HepG2 (cell line): ENCODE measurements around the gene SPDYE16. TPM values are rescaled to one million over a fixed set of nuclear protein-coding genes. Genes with fewer than 3 reads are reported as not detected.
A peak's percentile ranks its signal among the peaks of the same experiment; 100 is the strongest.

ENCODE experiments used
- ATM ChIP-seq: fragments of 450-650 bp; IDR thresholded peaks from 2 replicates; pipeline ENCODE4 v1.7.1; 2017; ENCODE audit warnings: mild to moderate bottlenecking, borderline replicate concordance
- EHMT2 ChIP-seq: fragments of 200-600 bp; sonication (generic); IDR thresholded peaks from 2 replicates; pipeline ENCODE4 v1.7.0; 2017; ENCODE audit warnings: antibody characterized with exemption, low read depth, low read length, borderline replicate concordance
- HOXA7 ChIP-seq: sonication (generic); formaldehyde crosslinking; IDR thresholded peaks from 2 replicates; pipeline ENCODE4 v1.8.1; 2022; ENCODE audit warnings: mild to moderate bottlenecking, missing genetic modification reagents, moderate library complexity
- MIXL1 ChIP-seq: IDR thresholded peaks from 2 replicates; pipeline ENCODE4 v1.6.1; 2016
- MTA3 ChIP-seq: sonication (generic); formaldehyde crosslinking; IDR thresholded peaks from 2 replicates; pipeline ENCODE4 v1.4.0; 2020; ENCODE audit warnings: missing genetic modification reagents
- NCOA1 ChIP-seq: sonication (generic); formaldehyde crosslinking; IDR thresholded peaks from 2 replicates; pipeline ENCODE4 v1.9.0; 2021; ENCODE audit warnings: missing genetic modification reagents
- NR1H2 ChIP-seq: sonication (generic); formaldehyde crosslinking; IDR thresholded peaks from 2 replicates; pipeline ENCODE4 v1.8.1; 2022; ENCODE audit warnings: low read depth, missing genetic modification reagents, borderline replicate concordance
- RBAK ChIP-seq: sonication (generic); formaldehyde crosslinking; IDR thresholded peaks from 2 replicates; pipeline ENCODE4 v1.5.1; 2020; ENCODE audit warnings: mild to moderate bottlenecking, missing genetic modification reagents
- SP140L ChIP-seq: sonication (generic); formaldehyde crosslinking; IDR thresholded peaks from 2 replicates; pipeline ENCODE4 v1.4.0; 2020; ENCODE audit warnings: missing genetic modification reagents, borderline replicate concordance
- TEAD3 ChIP-seq: optimal IDR thresholded peaks from 2 replicates; pipeline ENCODE3; 2016; ENCODE audit warnings: borderline replicate concordance
- ZBTB1 ChIP-seq: sonication (generic); formaldehyde crosslinking; IDR thresholded peaks from 2 replicates; pipeline ENCODE4 v1.4.0; 2020; ENCODE audit warnings: missing genetic modification reagents, borderline replicate concordance
- ZBTB7A ChIP-seq: sonication (generic); formaldehyde crosslinking; IDR thresholded peaks from 2 replicates; pipeline ENCODE4 v1.8.0; 2022; ENCODE audit warnings: mild to moderate bottlenecking, missing genetic modification reagents
- ZBTB7B ChIP-seq: sonication (generic); formaldehyde crosslinking; IDR thresholded peaks from 2 replicates; pipeline ENCODE4 v1.4.0; 2020; ENCODE audit warnings: missing genetic modification reagents
- ZFX ChIP-seq: sonication (generic); formaldehyde crosslinking; IDR thresholded peaks from 2 replicates; pipeline ENCODE4 v1.4.0; 2020; ENCODE audit warnings: mild to moderate bottlenecking, low read depth, missing genetic modification reagents, moderate library complexity
- ZNF180 ChIP-seq: sonication (generic); formaldehyde crosslinking; IDR thresholded peaks from 2 replicates; pipeline ENCODE4 v1.4.0; 2020; ENCODE audit warnings: low read depth, missing genetic modification reagents, borderline replicate concordance
- ZNF329 ChIP-seq: sonication (generic); formaldehyde crosslinking; IDR thresholded peaks from 2 replicates; pipeline ENCODE4 v1.9.0; 2021; ENCODE audit warnings: low read depth, mild to moderate bottlenecking, missing genetic modification reagents
- ZNF501 ChIP-seq: sonication (generic); formaldehyde crosslinking; IDR thresholded peaks from 2 replicates; pipeline ENCODE4 v1.5.1; 2020; ENCODE audit warnings: mild to moderate bottlenecking, moderate library complexity, missing genetic modification reagents
- ZNF564 ChIP-seq: sonication (generic); formaldehyde crosslinking; IDR thresholded peaks from 2 replicates; pipeline ENCODE4 v1.8.1; 2023; ENCODE audit warnings: mild to moderate bottlenecking, missing genetic modification reagents
- ZNF629 ChIP-seq: sonication (generic); formaldehyde crosslinking; conservative IDR thresholded peaks from 2 replicates; pipeline ENCODE4 v1.5.0; 2020; ENCODE audit warnings: missing genetic modification reagents
- ZNF879 ChIP-seq: sonication (generic); formaldehyde crosslinking; IDR thresholded peaks from 2 replicates; pipeline ENCODE4 v1.8.1; 2023; ENCODE audit warnings: missing genetic modification reagents
- ZSCAN12 ChIP-seq: sonication (generic); formaldehyde crosslinking; IDR thresholded peaks from 2 replicates; pipeline ENCODE4 v1.9.0; 2021; ENCODE audit warnings: mild to moderate bottlenecking, missing genetic modification reagents
- polyA plus RNA-seq, 8 experiments: library from polyadenylated mRNA; depleted of rRNA in 3 of 8; stranded (reverse) in 7 of 8; unstranded in 1 of 8; fragments of >200 nt; fragmentation: Illumina TruSeq in 4 of 8; extraction: Trizol in 4 of 8; gene quantifications; 2 replicates each; pipeline versions ENCODE4 v1.2.1 to v1.2.3, GENCODE V29; 2011 to 2016; ENCODE audit warnings: low read depth in 4 of 8, missing spikeins in 1 of 8, mixed read lengths in 1 of 8; ENCODE audit not compliant: insufficient read depth in 1 of 8
- total RNA-seq, 5 experiments: library from RNA; depleted of rRNA; stranded (reverse); fragments of >200 nt; fragmentation: Illumina TruSeq; extraction: Trizol; gene quantifications; 2 replicates each; pipeline ENCODE4 v1.2.3, GENCODE V29; 2016; ENCODE audit warnings: low read depth in 1 of 5
- TF ChIP-seq, protein P1 (sequence below): IDR thresholded peaks from 2 replicates; pipeline ENCODE4 v1.6.1; 2016; ENCODE audit warnings: missing compliant biosample characterization, missing genetic modification reagents, borderline replicate concordance
- TF ChIP-seq, protein P2 (sequence below): sonication (generic); formaldehyde crosslinking; IDR thresholded peaks from 2 replicates; pipeline ENCODE4 v1.4.0; 2020; ENCODE audit warnings: missing genetic modification reagents, borderline replicate concordance
- TF ChIP-seq, protein P3 (sequence below): sonication (generic); formaldehyde crosslinking; IDR thresholded peaks from 2 replicates; pipeline ENCODE4 v1.9.0; 2022; ENCODE audit warnings: missing genetic modification reagents, mild to moderate bottlenecking, borderline replicate concordance
- TF ChIP-seq, protein P4 (sequence below): conservative IDR thresholded peaks from 2 replicates; pipeline ENCODE4 v1.6.1; 2018; ENCODE audit warnings: missing genetic modification reagents

SPDYE16 gene
- total and polyA plus RNA-seq, 2 of the 13 experiments (the other 11 are each of a cell fraction or from before 2014, with no cell fraction given), result 0.11 TPM; not detected in 1

DNA sequence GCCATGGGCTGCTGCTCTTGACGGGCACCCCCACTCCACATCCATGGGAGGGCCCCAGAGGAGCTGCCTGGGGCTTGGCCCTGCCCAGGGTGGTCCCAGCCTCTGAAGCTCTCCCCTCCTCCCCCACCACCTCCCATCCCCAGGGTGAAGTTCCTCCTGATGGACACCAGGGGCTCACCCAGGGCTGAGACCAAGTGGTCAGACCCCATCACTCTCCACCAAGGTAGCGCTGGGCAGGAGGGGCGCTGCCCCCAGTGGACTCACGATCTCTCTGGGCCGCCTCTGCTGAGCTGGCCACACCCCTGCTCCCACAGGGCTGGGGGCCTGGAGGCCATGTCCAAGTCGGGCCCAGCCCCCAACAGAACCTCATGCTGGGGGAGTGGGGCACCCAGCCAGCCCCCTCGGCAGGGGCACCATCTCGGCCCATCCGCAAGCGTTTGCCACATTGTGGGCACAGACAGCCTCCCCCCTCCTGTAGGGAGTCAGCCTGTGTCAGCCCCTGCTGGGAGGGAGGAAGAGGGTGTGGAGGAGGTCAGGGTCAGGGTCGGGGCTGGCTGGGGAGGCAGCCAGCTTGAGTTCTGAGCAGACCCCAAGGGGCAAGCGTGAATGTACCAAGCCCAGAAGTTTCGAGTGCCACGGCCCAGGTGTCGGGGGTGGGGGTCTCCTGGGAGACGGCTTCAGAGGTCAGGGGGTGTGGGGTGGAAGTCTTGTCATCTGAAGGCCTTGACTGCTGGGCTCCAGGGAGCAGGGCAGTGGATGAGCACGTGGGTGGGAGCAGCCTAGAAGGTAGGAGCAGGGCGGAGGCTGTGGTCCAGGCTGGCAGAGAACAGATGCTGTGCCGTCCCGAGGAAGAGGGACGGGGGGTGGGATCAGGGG, 29.9 kb downstream of the SPDYE16 start (continued):
- TF ChIP-seq HOXA7 (CRISPR knock-in tag), result no peak
- no peak for TF ChIP-seq ATM
- TF ChIP-seq RBAK (CRISPR knock-in tag), result no peak
- TF ChIP-seq, protein P1, sequence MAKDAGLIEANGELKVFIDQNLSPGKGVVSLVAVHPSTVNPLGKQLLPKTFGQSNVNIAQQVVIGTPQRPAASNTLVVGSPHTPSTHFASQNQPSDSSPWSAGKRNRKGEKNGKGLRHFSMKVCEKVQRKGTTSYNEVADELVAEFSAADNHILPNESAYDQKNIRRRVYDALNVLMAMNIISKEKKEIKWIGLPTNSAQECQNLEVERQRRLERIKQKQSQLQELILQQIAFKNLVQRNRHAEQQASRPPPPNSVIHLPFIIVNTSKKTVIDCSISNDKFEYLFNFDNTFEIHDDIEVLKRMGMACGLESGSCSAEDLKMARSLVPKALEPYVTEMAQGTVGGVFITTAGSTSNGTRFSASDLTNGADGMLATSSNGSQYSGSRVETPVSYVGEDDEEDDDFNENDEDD (CRISPR knock-in tag), result no peak
- no peak for TF ChIP-seq ZNF180 (CRISPR knock-in tag)
- TF ChIP-seq ZFX (CRISPR knock-in tag), result peak; percentile 57
- TF ChIP-seq ZBTB7A (CRISPR knock-in tag), result no peak
- no peak for TF ChIP-seq ZNF564
- TF ChIP-seq ZSCAN12 (CRISPR knock-in tag), result no peak
- TF ChIP-seq NCOA1 (CRISPR knock-in tag), result no peak
- TF ChIP-seq ZNF629, result no peak
- no peak for TF ChIP-seq SP140L (CRISPR knock-in tag)
- no peak for TF ChIP-seq ZBTB1
- TF ChIP-seq, protein P2, sequence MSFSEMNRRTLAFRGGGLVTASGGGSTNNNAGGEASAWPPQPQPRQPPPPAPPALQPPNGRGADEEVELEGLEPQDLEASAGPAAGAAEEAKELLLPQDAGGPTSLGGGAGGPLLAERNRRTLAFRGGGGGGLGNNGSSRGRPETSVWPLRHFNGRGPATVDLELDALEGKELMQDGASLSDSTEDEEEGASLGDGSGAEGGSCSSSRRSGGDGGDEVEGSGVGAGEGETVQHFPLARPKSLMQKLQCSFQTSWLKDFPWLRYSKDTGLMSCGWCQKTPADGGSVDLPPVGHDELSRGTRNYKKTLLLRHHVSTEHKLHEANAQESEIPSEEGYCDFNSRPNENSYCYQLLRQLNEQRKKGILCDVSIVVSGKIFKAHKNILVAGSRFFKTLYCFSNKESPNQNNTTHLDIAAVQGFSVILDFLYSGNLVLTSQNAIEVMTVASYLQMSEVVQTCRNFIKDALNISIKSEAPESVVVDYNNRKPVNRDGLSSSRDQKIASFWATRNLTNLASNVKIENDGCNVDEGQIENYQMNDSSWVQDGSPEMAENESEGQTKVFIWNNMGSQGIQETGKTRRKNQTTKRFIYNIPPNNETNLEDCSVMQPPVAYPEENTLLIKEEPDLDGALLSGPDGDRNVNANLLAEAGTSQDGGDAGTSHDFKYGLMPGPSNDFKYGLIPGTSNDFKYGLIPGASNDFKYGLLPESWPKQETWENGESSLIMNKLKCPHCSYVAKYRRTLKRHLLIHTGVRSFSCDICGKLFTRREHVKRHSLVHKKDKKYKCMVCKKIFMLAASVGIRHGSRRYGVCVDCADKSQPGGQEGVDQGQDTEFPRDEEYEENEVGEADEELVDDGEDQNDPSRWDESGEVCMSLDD (CRISPR knock-in tag), result no peak
- peak; percentile 2 for TF ChIP-seq TEAD3 (CRISPR knock-in tag)
- TF ChIP-seq, protein P3, sequence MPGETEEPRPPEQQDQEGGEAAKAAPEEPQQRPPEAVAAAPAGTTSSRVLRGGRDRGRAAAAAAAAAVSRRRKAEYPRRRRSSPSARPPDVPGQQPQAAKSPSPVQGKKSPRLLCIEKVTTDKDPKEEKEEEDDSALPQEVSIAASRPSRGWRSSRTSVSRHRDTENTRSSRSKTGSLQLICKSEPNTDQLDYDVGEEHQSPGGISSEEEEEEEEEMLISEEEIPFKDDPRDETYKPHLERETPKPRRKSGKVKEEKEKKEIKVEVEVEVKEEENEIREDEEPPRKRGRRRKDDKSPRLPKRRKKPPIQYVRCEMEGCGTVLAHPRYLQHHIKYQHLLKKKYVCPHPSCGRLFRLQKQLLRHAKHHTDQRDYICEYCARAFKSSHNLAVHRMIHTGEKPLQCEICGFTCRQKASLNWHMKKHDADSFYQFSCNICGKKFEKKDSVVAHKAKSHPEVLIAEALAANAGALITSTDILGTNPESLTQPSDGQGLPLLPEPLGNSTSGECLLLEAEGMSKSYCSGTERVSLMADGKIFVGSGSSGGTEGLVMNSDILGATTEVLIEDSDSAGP (CRISPR knock-in tag), result no peak
- TF ChIP-seq MTA3 (CRISPR knock-in tag), result no peak
- TF ChIP-seq MIXL1 (CRISPR knock-in tag), result no peak
- peak; percentile 42; the same call in 1 of the 2 replicates for TF ChIP-seq ZNF501 (CRISPR knock-in tag)
- TF ChIP-seq ZBTB7B, result peak; percentile 42; the same call in 1 of the 2 replicates
- no peak for TF ChIP-seq NR1H2 (CRISPR knock-in tag)
- TF ChIP-seq, protein P4, sequence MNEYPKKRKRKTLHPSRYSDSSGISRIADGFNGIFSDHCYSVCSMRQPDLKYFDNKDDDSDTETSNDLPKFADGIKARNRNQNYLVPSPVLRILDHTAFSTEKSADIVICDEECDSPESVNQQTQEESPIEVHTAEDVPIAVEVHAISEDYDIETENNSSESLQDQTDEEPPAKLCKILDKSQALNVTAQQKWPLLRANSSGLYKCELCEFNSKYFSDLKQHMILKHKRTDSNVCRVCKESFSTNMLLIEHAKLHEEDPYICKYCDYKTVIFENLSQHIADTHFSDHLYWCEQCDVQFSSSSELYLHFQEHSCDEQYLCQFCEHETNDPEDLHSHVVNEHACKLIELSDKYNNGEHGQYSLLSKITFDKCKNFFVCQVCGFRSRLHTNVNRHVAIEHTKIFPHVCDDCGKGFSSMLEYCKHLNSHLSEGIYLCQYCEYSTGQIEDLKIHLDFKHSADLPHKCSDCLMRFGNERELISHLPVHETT, result no peak
- TF ChIP-seq EHMT2, result no peak
- no peak for TF ChIP-seq ZNF329
- TF ChIP-seq ZNF879, result no peak
